Body of pancreas (tissue), 4 donors: ENCODE measurements around the gene ADGRV1.
"Not testable (repeated sequence)": the region's sequence is repeated elsewhere in the genome, so short reads cannot be mapped to it uniquely, and the experiment has no call there.

ENCODE experiments used
- CTCF ChIP-seq, 7 experiments: fragments of 450-650 bp in 4 of 7; fragments of 200-600 bp in 3 of 7; sonication (generic) in 3 of 7; IDR thresholded peaks; one replicate each; pipeline ENCODE4 v1.5.1; 2016 to 2019; ENCODE audit warnings: antibody characterized with exemption in 7 of 7
- POLR2A ChIP-seq, 3 donors: fragments of 450-650 bp; IDR thresholded peaks; one replicate each; pipeline ENCODE4 v1.6.1; 2016; ENCODE audit warnings: antibody characterized with exemption in 3 of 3, mild to moderate bottlenecking in 2 of 3

GRCh38 chr5:90668079-90668565 lies 109.5 kb downstream of the ADGRV1 start:
- not testable (repeated sequence) for TF ChIP-seq POLR2A, CTCF (IDR thresholded peaks at IDR 0.05)
